D341Med (cell line): ENCODE data around the gene NDUFAF8.
"Not testable (repeated sequence)": the region's sequence is repeated elsewhere in the genome, so short reads cannot be mapped to it uniquely, and the experiment has no call there.

ENCODE experiments used
- DNase-seq: peaks from one replicate; pipeline ENCODE4 v3.0.0; 2012; ENCODE audit warnings: low spot score

Gene NDUFAF8

GRCh38 chr17:81222906-81223761 lies 16.0 kb upstream of the NDUFAF8 start, which contains the start of gene CEP131:
TSS of gene CEP131 (minus strand) at chr17:81222965. CDS start at chr17:81220056, 2,909 bp downstream.
- peak; percentile 100 for DNase-seq

GRCh38 chr17:81223762-81224130 lies 15.4 kb upstream of the NDUFAF8 start:
- no peak for DNase-seq

GRCh38 chr17:81227630-81228029 lies 11.5 kb upstream of the NDUFAF8 start:
- not testable (repeated sequence) for DNase-seq

- DNase-seq, result no peak
These were observed 10.7 kb upstream of the NDUFAF8 start for GRCh38 chr17:81228420-81228819.

- DNase-seq, result no peak
These were observed 10.1 kb upstream of the NDUFAF8 start for GRCh38 chr17:81228834-81229665.

- no peak for DNase-seq
These were observed 9.5 kb upstream of the NDUFAF8 start for GRCh38 chr17:81229666-81229920.

GRCh38 chr17:81230043-81230820 lies 8.9 kb upstream of the NDUFAF8 start:
- DNase-seq, result no peak

GRCh38 chr17:81231121-81231645 lies 7.9 kb upstream of the NDUFAF8 start:
- DNase-seq, result no peak

- no peak for DNase-seq
These were observed 7.1 kb upstream of the NDUFAF8 start for GRCh38 chr17:81231766-81232581.

GRCh38 chr17:81232616-81233241 lies 6.4 kb upstream of the NDUFAF8 start:
- no peak for DNase-seq

- no peak for DNase-seq
These were observed 5.8 kb upstream of the NDUFAF8 start for GRCh38 chr17:81233316-81233715.

- no peak for DNase-seq
These were observed 5.2 kb upstream of the NDUFAF8 start for GRCh38 chr17:81233811-81234505.

- no peak for DNase-seq
These were observed 4.6 kb upstream of the NDUFAF8 start for GRCh38 chr17:81234506-81234855.

- DNase-seq, result no peak
These were observed 3.9 kb upstream of the NDUFAF8 start for GRCh38 chr17:81234940-81235821.

GRCh38 chr17:81235822-81236740 lies 3.0 kb upstream of the NDUFAF8 start:
- DNase-seq, result no peak

- DNase-seq, result no peak
These were observed 2.3 kb upstream of the NDUFAF8 start for GRCh38 chr17:81236784-81237183.

- no peak for DNase-seq
These were observed 1.3 kb upstream of the NDUFAF8 start for GRCh38 chr17:81237591-81238489.
